OCI-LY3 (cell line): ENCODE measurements around the gene RNF123.
"Not testable (repeated sequence)": the region's sequence is repeated elsewhere in the genome, so short reads cannot be mapped to it uniquely, and the experiment has no call there.

Source experiments
- H2AFZ ChIP-seq: fragments of 200-600, 300-600 bp; shearing (Covaris generic); 2 replicates; pipeline ENCODE4 v1.6.0; 2014; ENCODE audit warnings: antibody characterized with exemption, low read depth, low read length
- H3K27ac ChIP-seq: fragments of 200-600, 300-600 bp; sonication (generic); 2 replicates; pipeline ENCODE4 v1.5.1; 2014; ENCODE audit warnings: mild to moderate bottlenecking, low read length, moderate library complexity, mixed read lengths
- H3K27me3 ChIP-seq: fragments of 200-600, 300-600 bp; sonication (generic); 2 replicates; pipeline ENCODE4 v1.6.1; 2014; ENCODE audit warnings: low read depth, low read length, mixed read lengths
- H3K36me3 ChIP-seq: fragments of 200-600, 300-600 bp; sonication (generic); replicated peaks from 2 replicates; pipeline ENCODE3; 2014; ENCODE audit warnings: low read depth, low read length, mixed read lengths
- H3K4me1 ChIP-seq: fragments of 300-600, 200-600 bp; sonication (generic); 2 replicates; pipeline ENCODE4 v1.6.1; 2014; ENCODE audit warnings: low read length, mixed read lengths
- H3K4me2 ChIP-seq: fragments of 200-600, 300-600 bp; sonication (generic); 2 replicates; pipeline ENCODE4 v1.6.1; 2014; ENCODE audit warnings: low read length, mixed read lengths
- H3K4me3 ChIP-seq: fragments of 300-600, 200-600 bp; sonication (generic); 2 replicates; pipeline ENCODE4 v1.5.1; 2014; ENCODE audit warnings: antibody characterized with exemption, mild to moderate bottlenecking, low read length, moderate library complexity
- H3K79me2 ChIP-seq: fragments of 300-600, 200-600 bp; shearing (Covaris generic); 2 replicates; pipeline ENCODE4 v1.6.1; 2014; ENCODE audit warnings: mild to moderate bottlenecking, low read length, mixed read lengths
- H3K9ac ChIP-seq: fragments of 300-600, 200-600 bp; shearing (Covaris generic); 2 replicates; pipeline ENCODE4 v1.6.0; 2014; ENCODE audit warnings: mild to moderate bottlenecking, low read length, moderate library complexity
- H3K9me3 ChIP-seq: fragments of 200-600, 300-600 bp; shearing (Covaris generic); 2 replicates; pipeline ENCODE4 v1.6.1; 2014; ENCODE audit warnings: low read length, mixed read lengths; ENCODE audit not compliant: insufficient read depth
- H4K20me1 ChIP-seq: fragments of 200-600, 300-600 bp; sonication (generic); 2 replicates; pipeline ENCODE4 v1.6.1; 2016; ENCODE audit warnings: low read length, mixed read lengths; ENCODE audit not compliant: insufficient read depth
- CTCF ChIP-seq: fragments of 200-600, 300-600 bp; sonication (generic); IDR thresholded peaks from 2 replicates; pipeline ENCODE4 v1.5.1; 2014; ENCODE audit warnings: antibody characterized with exemption, low read length, low read depth
- EZH2phosphoT487 ChIP-seq: fragments of 200-600 bp; shearing (Covaris generic); IDR thresholded peaks from 2 replicates; pipeline ENCODE4 v1.6.1; 2018; ENCODE audit warnings: antibody characterized with exemption, mixed run types, low read depth

The RNF123 gene

GRCh38 chr3:49681232-49681522 lies 8.2 kb upstream of the RNF123 start:
- TF ChIP-seq EZH2phosphoT487 (no peak), CTCF (no peak)
- Histone ChIP-seq H3K9ac (no peak overlapping the region), H3K4me2 (no peak overlapping the region), H3K36me3 (peaks cover 60% of the 10 kb centered on the region), H3K4me3 (no peak overlapping the region), H4K20me1 (no peaks in the 10 kb centered on the region), H3K4me1 (no peaks in the 10 kb centered on the region), H3K27ac (no peak overlapping the region), H3K79me2 (no peaks in the 10 kb centered on the region), H2AFZ (no peak overlapping the region), H3K9me3 (no peaks in the 10 kb centered on the region), H3K27me3 (no peaks in the 10 kb centered on the region)

GRCh38 chr3:49681543-49681942 lies 7.8 kb upstream of the RNF123 start:
- no peak overlapping the region for H3K4me3 ChIP-seq
- no peak overlapping the region for H3K9ac ChIP-seq
- no peak overlapping the region for H3K27ac ChIP-seq
- no peaks in the 10 kb centered on the region for H3K79me2 ChIP-seq
- no peaks in the 10 kb centered on the region for H3K27me3 ChIP-seq
- H3K36me3 ChIP-seq = peaks cover 56% of the 10 kb centered on the region
- no peak overlapping the region for H2AFZ ChIP-seq
- H4K20me1 ChIP-seq = no peaks in the 10 kb centered on the region
- H3K9me3 ChIP-seq = no peaks in the 10 kb centered on the region
- H3K4me2 ChIP-seq = no peak overlapping the region
- H3K4me1 ChIP-seq = no peaks in the 10 kb centered on the region
- TF ChIP-seq EZH2phosphoT487 (no peak), CTCF (no peak)

GRCh38 chr3:49683162-49683561 lies 6.2 kb upstream of the RNF123 start:
- no peak for TF ChIP-seq EZH2phosphoT487
- no peak for TF ChIP-seq CTCF
- Histone ChIP-seq H3K4me3 (no peak overlapping the region), H3K4me2 (no peak overlapping the region), H3K9ac (no peak overlapping the region), H3K4me1 (no peaks in the 10 kb centered on the region), H4K20me1 (no peaks in the 10 kb centered on the region), H3K27ac (no peak overlapping the region), H3K27me3 (no peaks in the 10 kb centered on the region), H2AFZ (no peak overlapping the region), H3K36me3 (peaks cover 42% of the 10 kb centered on the region), H3K9me3 (no peaks in the 10 kb centered on the region), H3K79me2 (no peaks in the 10 kb centered on the region)

- H2AFZ ChIP-seq, H4K20me1 ChIP-seq, H3K79me2 ChIP-seq, H3K27ac ChIP-seq, H3K4me1 ChIP-seq, H3K9ac ChIP-seq, H3K9me3 ChIP-seq, H3K4me2 ChIP-seq, H3K27me3 ChIP-seq, H3K4me3 ChIP-seq: not testable (repeated sequence)
- H3K36me3 ChIP-seq = peaks cover 30% of the 10 kb centered on the region
Observed at GRCh38 chr3:49684453-49684852, 4.9 kb upstream of the RNF123 start.

DNA sequence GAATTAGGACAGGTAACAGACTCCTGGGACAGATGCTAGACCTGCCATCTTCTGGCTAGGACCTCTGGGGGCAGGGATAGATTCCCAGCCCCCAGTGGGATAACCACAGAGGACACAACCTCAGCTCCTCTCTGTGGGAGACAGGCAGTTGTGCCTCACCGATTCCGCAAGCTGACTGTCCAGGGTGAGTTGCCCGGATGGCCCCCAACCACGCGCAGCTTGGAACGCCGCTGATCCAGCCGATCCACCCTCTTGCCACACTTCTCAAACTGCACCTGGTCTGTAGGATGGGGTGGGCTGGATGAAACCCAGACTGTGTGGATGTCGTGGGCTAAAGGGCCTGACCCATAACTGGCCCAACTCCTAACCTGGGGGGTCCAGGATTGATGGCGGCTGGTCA lies 4.3 kb upstream of the RNF123 start:
- H3K27ac ChIP-seq, H3K4me1 ChIP-seq, H3K79me2 ChIP-seq, H3K9me3 ChIP-seq, H3K4me3 ChIP-seq, H4K20me1 ChIP-seq, H3K4me2 ChIP-seq, H3K27me3 ChIP-seq, H3K9ac ChIP-seq, H2AFZ ChIP-seq: not testable (repeated sequence)
- H3K36me3 ChIP-seq = peaks cover 25% of the 10 kb centered on the region

DNA sequence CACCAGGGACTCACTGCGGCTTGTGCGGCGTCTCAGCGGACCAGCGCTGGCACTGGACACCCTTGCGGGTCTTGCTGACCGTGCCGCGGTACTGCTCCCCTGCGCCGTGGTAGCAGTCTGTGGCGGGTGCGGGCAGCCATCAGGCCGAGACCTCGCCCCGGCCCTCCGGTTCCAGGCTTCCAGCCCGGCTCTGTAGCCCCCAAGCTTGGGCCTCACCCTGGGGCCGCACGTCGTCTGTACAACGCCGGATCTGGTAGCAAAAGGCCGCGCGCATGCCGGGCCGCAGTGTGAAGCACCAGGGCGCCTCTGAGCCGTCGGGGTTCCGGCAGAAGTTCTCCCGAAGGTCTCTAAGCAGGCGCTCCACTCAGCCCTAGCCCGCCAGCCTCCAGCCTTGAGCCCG lies 3.5 kb upstream of the RNF123 start:
- Histone ChIP-seq H3K36me3 (peaks cover 22% of the 10 kb centered on the region), H3K79me2 (peaks cover 15% of the 10 kb centered on the region)
- H4K20me1 ChIP-seq, H3K9me3 ChIP-seq, H3K4me3 ChIP-seq, H2AFZ ChIP-seq, H3K27ac ChIP-seq, H3K9ac ChIP-seq, H3K4me1 ChIP-seq, H3K27me3 ChIP-seq, H3K4me2 ChIP-seq: not testable (repeated sequence)

DNA sequence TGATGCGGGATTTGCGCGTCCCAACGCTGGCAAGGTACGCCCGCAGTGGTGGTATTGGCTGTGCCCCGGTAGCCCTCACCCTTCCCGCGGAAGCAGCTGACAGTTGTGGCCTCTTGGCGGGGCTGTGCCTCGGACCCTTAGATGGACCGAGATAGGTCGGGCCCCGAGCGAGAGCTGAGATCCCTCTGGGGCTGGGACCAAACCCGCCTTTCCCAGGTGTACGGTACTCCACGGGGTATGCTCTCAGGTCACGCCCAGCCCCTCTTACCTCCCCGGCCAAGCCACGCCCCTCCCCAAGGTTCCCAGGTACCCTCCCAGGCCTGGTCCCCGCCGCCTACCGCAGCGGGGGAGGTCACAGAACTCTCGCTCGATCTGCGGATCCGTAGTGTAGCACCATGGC lies 3.0 kb upstream of the RNF123 start:
- H3K4me3 ChIP-seq = not testable (repeated sequence)

More for the DNA sequence above, 3.0 kb upstream of the RNF123 start:
- Histone ChIP-seq H3K79me2 (peaks cover 16% of the 10 kb centered on the region), H3K36me3 (peaks cover 22% of the 10 kb centered on the region)
- H2AFZ ChIP-seq, H3K9me3 ChIP-seq, H3K4me1 ChIP-seq, H3K27ac ChIP-seq, H4K20me1 ChIP-seq, H3K9ac ChIP-seq, H3K4me2 ChIP-seq, H3K27me3 ChIP-seq: not testable (repeated sequence)
